ENCODE data around the gene LBHD1.
A peak's percentile ranks its signal among the peaks of the same experiment; 100 is the strongest.
"Not testable (repeated sequence)": the region's sequence is repeated elsewhere in the genome, so short reads cannot be mapped to it uniquely, and the experiment has no call there.

LBHD1 gene

DNA sequence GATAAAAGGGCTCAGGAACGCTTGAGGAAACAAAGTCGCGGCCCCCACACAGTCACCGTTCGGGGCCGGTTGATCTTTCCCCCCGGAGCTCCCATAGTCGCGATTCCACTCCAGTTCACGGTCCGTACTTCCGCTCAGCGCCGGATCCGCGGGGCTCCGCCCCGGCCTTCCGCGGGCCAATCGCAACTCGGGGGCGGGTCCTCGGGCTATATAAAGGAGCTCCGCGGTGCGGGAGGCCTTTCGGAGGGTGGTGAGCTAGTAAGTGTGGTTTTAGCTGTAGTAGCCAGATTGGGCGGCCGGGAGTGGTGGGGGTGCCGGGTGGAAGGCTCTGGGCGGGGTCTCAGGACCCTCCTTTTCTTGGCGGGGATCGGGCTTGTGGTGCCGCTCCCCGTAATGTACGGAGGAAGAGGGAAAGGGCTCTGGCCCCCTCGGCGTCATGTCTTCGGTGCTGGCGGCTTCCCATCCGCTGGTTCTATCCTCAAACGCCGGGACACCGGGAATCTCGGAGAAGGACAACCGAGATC lies 6.9 kb downstream of the LBHD1 start, which contains the start of the genes C11orf98 and CSKMT:
Gene C11orf98, minus strand, starts transcription at position 136 of the 524 bp plus-strand sequence. Its CDS starts 41 bp downstream, at position 95.
Gene CSKMT, plus strand, starts transcription at position 238 of the 524 bp plus-strand sequence. CDS start 568 bp downstream, outside the sequence.
- peak; percentile 91 to 94 for DNase-seq (ENCODE audit: low read depth in 1 of 2, low spot score in 1 of 2)

GRCh38 chr11:62664405-62665074 lies 7.5 kb downstream of the LBHD1 start:
- DNase-seq (ENCODE audit: low read depth in 1 of 2, low spot score in 1 of 2) = peak in 1 of 2 donors; percentile 30

DNA sequence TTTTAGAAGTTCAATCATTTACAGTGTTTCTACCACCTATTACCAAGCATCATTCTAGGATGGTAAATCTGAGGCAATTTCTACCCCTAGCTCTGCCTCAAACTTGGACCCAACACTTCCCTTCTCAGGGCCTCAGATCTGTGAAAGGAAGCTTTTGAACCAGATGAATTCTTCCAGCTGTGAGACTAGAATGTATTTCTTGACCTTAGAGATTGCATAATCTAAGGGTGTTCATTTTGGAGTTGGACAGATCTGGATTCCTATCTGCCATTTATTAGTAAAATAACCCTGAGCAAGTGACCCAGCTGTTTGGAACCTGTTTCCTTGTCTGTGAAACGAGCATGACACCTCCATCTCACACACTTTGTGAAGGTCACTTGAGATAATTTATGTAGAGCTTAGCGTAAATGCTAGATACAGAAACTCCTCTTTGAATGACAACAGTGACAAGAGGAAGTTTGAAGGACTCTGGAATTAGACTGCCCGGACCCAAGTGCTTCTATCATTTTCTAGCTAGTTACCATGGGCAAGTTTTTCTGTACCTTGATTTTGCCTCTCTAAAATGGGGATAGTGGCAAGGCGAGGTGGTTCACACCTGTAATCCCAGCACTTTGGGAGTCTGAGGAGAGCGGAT lies 15.2 kb downstream of the LBHD1 start:
- DNase-seq (ENCODE audit: low read depth in 1 of 2, low spot score in 1 of 2) = no peak

- DNase-seq (ENCODE audit: low read depth in 1 of 2, low spot score in 1 of 2) = no peak
Measured at GRCh38 chr11:62654297-62654696, 17.8 kb downstream of the LBHD1 start.

DNA sequence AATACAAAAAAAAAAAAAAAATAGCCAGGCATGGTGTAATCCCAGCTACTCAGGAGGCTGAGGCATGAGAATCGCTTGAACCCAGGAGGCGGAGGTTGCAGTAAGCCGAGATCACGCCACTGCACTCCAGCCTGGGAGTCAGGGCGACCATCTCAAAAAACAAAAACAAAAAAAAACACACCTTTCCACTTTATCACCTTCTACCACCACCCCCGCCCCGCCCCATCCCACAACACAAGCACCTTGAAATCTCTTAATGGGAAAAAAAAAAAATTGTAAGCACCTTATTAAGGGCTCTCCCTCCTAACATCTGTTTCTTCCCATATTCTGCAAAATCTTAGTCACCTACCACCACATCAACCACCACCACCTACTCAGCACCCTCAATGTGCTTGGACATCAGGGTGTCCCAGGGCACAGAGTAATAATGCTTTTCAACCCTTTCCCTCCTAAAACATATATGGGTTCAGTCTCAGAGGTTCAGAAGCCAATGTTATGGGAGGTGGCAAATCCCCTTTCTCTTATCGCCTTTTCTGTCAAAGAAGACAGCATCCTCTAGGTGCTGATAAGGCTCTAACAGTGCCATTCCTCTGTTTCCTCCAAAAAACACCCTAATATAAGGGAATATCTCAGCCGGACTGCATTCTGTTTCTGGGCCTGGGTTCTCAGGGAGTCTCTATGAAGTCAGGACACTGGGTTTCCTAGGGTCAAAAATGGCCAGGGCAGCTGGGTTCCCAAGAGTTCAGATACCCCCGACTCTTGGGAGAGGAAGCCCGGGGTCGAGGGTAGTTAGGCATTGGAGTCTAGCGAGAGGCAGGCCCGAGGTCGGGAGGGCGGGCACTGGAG lies 19.7 kb downstream of the LBHD1 start:
- DNase-seq (ENCODE audit: low read depth in 1 of 2, low spot score in 1 of 2) = no peak

DNA sequence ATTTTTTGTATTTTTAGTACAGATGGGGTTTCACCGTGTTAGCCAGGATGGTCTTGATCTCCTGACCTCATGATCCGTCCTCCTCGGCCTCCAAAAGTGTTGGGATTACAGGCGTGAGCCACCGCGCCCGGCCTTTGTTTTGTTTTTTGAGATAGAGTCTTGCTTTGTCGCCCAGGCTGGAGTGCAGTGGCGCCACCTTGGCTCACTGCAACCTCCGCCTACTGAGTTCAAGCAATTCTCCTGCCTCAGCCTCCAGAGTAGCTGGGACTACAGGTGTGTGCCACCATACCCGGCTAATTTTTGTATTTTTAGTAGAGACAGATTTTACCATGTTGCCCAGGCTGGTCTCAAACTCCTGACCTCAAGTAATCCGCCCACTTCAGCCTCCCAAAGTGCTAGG lies 21.8 kb downstream of the LBHD1 start:
- DNase-seq (ENCODE audit: low read depth in 1 of 2, low spot score in 1 of 2) = not testable (repeated sequence)

DNA sequence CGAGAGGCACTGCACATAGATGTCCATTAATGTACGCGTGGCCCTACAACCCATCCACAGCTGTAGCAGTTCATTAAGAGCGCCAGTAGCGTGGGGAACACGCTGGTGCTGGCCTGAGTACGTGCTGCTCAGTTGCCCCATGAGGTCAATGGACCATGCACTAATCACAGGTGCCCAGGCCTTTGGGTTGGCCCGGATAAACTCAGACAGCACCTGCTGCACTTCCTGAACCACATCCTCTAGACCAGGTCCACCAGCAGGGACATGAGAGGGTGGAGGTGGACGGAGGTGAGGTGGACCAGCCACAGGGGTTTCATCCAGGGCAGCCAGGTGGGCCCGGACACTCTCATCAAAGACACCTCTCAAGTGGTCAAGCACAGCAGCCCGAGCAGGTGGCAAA lies 22.6 kb downstream of the LBHD1 start:
- DNase-seq (ENCODE audit: low read depth in 1 of 2, low spot score in 1 of 2) = no peak

- no peak for DNase-seq (ENCODE audit: low read depth in 1 of 2, low spot score in 1 of 2)
Measured at GRCh38 chr11:62648967-62649364, 23.1 kb downstream of the LBHD1 start.

DNA sequence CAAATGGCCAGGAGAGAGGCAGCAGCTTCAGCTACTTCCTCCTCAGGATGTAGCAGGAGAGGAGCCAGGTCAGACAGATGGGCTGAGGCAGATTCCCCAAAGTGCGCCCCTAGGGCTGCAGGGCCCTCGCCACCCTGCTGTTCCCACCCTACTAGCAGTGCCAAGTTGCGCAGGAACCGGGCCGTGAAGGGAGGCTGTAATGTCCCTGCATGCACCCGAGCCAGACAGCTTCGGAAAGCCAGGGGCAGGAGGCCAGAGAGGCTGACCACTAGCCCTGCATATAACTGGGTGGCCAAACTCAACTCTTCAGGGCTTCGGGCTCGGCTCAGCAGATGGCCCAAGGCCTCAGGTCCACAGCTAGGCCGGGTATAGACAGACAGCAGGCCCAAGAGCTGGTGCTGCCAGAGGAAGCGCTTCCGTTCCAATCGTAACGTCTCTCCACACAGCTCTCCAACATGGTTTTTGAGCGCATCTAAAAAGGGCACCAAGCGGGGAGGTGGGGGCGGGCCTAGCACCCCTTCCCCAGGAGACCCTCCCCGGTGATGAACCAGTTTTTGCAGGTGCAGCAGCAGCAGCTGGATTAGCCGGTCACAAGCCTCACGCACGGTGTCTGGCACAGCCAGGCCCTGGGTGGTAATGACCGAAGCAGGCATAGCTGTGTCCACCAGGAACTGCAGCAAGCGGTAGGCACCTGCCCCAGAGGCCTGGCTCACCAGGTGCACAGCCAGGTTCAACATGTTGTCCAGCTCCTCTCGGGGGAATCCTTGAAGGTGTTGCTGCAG lies 23.7 kb downstream of the LBHD1 start:
- no peak for DNase-seq (ENCODE audit: low read depth in 1 of 2, low spot score in 1 of 2)

DNA sequence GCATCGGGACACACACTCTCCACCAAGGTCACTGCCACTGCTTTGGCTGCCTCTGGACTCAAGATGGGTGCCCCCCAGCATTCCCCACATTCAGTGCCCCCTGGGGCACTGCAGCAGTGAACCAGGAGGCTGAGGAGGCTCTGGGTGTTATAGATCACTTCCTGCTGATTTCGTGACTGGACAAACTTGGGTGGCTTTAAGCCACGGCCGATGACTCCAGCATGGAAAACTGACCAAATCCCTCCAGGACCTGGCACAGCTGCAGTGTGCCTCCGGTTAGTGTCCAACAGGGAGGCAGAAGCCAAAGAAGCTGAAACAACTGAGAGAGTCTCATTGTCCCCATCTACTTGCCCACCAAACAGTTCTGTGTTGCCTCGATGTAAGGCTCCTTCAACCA lies 24.5 kb downstream of the LBHD1 start:
- no peak for DNase-seq (ENCODE audit: low read depth in 1 of 2, low spot score in 1 of 2)

- DNase-seq (ENCODE audit: low read depth in 1 of 2, low spot score in 1 of 2) = no peak
Measured at GRCh38 chr11:62646825-62647608, 25.1 kb downstream of the LBHD1 start.

- DNase-seq (ENCODE audit: low read depth in 1 of 2, low spot score in 1 of 2) = peak; percentile 98 to 99
Measured at GRCh38 chr11:62645946-62646824, 25.9 kb downstream of the LBHD1 start, which contains the start of gene GANAB. GANAB (minus strand) TSS chr11:62646613; CDS start chr11:62646599, 14 bp downstream.

DNA sequence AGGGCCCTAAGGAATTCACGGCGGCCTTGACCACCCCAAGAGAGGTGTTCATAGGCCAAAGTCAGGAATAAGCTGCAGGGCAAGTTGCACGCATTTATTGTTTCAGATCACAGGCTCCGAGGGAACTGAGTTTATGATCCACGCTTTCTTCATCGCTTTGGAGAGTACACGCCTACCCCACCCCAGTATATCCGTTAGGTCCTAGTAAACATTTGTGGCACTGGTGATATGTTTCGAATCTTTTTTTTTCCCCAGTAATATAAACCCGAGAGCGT lies 26.5 kb downstream of the LBHD1 start:
- DNase-seq (ENCODE audit: low read depth in 1 of 2, low spot score in 1 of 2) = no peak

DNA sequence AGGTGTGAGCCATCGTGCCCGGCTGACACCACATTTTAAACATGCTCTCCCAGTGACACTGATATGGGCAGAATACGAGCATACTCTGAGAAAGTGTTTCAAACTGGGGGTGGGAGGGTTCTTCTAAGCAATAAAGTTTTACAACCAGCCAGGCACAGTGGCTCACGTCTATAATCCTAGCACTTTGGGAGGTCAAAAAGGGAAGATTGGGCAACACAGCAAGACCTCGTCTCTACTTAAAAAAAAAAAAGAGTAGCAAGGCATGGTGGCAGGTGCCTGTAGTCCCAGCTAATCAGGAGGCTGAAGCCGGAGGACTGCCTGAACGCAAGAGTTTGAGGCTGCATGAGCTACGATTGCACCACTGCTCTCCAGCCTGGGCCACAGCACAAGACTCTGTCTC lies 27.8 kb downstream of the LBHD1 start:
- no peak for DNase-seq (ENCODE audit: low read depth in 1 of 2, low spot score in 1 of 2)

- DNase-seq (ENCODE audit: low read depth in 1 of 2, low spot score in 1 of 2) = no peak
Measured at GRCh38 chr11:62632492-62632891, 39.6 kb downstream of the LBHD1 start.

DNA sequence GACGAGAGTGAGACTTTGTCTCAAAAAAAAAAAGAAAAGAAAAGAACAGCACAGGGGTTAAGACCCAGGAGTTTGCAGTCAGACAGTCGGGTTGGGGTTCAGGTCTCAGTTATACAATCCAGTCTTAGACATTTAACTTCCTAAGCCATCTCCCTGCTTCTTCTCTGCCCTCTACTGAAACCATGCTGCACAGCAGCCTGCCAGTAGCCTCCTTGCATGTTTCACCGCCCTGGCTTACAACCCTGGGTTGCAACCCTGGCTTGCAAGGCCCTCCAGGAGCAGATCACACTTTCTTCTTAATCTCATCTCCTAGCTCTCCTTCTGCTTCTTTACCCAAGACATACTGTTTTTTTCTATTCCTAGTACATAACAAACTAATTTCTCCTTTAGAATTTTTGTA lies 44.4 kb downstream of the LBHD1 start:
- no peak for DNase-seq (ENCODE audit: low read depth in 1 of 2, low spot score in 1 of 2)

- DNase-seq (ENCODE audit: low read depth in 1 of 2, low spot score in 1 of 2) = no peak
Measured at GRCh38 chr11:62622476-62623089, 49.5 kb downstream of the LBHD1 start.

GRCh38 chr11:62621567-62622470 lies 50.2 kb downstream of the LBHD1 start, which contains the start of gene B3GAT3:
B3GAT3 (minus strand) TSS chr11:62621986; CDS start chr11:62621947, 39 bp downstream.
- DNase-seq (ENCODE audit: low read depth in 1 of 2, low spot score in 1 of 2) = peak; percentile 92 to 94

Data from activated T-helper 1 cell treated with anti-CD3 and anti-CD28 coated beads, Interleukin-2, amount 50 U/mL, for 16 hours (primary cell).